HUES6 (cell line): ENCODE results near the gene KIF26A.

Source experiments
- H3K27ac ChIP-seq: 2 replicates; pipeline ENCODE4 v1.7.0; 2013; ENCODE audit warnings: low read depth, mild to moderate bottlenecking, low read length, inconsistent platforms
- H3K27me3 ChIP-seq: 2 replicates; pipeline ENCODE4 v1.6.1; 2013; ENCODE audit warnings: low read length; ENCODE audit not compliant: control insufficient read depth, insufficient read depth
- H3K36me3 ChIP-seq: 2 replicates; pipeline ENCODE4 v1.6.1; 2013; ENCODE audit warnings: low read length; ENCODE audit not compliant: control insufficient read depth, insufficient read depth
- H3K4me1 ChIP-seq: 2 replicates; pipeline ENCODE4 v1.6.1; 2013; ENCODE audit warnings: low read length; ENCODE audit not compliant: control insufficient read depth, insufficient read depth
- H3K4me3 ChIP-seq: 2 replicates; pipeline ENCODE4 v1.5.1; 2013; ENCODE audit warnings: low read depth, low read length
- H3K9ac ChIP-seq: one replicate; pipeline ENCODE4 v1.6.1; 2013; ENCODE audit warnings: mild to moderate bottlenecking, low read length
- H3K9me3 ChIP-seq: 2 replicates; pipeline ENCODE4 v1.6.1; 2013; ENCODE audit warnings: low read depth, low read length; ENCODE audit not compliant: control insufficient read depth, insufficient read depth

Gene KIF26A

DNA sequence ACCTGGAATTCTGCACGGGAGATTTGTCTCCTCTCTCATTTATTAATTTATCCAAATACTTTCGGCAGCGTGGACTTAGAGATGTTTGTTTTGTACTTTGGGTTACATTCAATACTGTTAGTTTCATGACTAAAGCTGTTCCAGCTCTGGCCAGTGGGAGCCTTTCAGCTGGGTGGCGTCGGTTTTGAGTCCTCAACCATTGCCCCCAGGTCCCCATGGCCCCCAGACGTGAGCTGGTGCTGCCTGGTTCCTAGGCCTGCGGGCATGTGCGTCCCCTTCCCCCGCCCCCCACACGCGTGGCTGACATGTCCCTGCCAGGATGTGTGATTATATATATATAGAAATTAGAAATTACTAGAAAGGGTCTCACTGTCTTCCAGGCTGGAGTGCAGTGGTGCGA, 48.2 kb downstream of the KIF26A start:
- H3K9ac ChIP-seq = no peak overlapping the region
- no peak overlapping the region for H3K27ac ChIP-seq
- H3K4me1 ChIP-seq = peaks cover 8% of the 10 kb centered on the region; the same call in 1 of the 2 replicates
- no peaks in the 10 kb centered on the region for H3K9me3 ChIP-seq
- H3K36me3 ChIP-seq = no peaks in the 10 kb centered on the region
- no peaks in the 10 kb centered on the region for H3K27me3 ChIP-seq
- no peak overlapping the region for H3K4me3 ChIP-seq

DNA sequence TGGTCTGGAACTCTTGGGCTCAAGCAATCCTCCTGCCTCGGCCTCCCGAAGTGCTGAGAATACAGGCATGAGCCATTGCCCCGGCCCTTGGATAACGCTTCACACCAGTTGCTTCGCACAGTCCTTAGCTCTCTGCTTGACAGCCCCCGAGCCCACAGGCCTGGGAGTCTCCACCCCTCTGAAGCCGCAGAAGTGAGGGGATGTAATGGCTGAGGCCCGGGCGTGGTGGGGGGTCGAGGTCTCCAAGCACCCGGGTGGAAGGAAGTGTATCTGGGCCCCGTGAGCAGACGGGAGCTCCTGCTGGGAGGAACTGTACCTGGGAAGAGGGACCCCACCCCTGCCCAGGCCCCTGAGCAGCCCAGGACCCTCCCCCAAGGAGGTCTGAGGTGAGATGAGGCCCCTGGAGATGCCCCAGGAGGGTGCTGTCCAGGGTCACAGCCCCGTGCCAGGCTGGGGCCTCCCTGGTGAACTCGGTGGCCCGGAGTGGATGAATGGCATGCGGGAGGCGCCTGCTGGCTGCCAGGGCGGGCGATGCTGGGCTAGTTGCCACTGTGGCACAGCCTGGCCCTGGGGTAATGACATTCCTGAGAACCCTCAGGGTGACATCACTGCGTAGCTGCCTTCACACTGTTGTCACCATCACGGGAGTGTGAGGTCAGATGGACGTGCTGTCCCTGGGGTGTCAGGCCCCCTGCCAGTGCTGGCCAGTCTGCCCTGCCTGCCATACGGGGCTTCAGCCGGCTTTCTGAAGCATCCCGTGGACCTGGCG, 48.9 kb downstream of the KIF26A start:
- Histone ChIP-seq H3K36me3 (no peaks in the 10 kb centered on the region), H3K9ac (no peak overlapping the region), H3K27ac (no peak overlapping the region), H3K4me1 (peaks cover 8% of the 10 kb centered on the region; the same call in 1 of the 2 replicates), H3K9me3 (no peaks in the 10 kb centered on the region), H3K4me3 (no peak overlapping the region), H3K27me3 (no peaks in the 10 kb centered on the region)

DNA sequence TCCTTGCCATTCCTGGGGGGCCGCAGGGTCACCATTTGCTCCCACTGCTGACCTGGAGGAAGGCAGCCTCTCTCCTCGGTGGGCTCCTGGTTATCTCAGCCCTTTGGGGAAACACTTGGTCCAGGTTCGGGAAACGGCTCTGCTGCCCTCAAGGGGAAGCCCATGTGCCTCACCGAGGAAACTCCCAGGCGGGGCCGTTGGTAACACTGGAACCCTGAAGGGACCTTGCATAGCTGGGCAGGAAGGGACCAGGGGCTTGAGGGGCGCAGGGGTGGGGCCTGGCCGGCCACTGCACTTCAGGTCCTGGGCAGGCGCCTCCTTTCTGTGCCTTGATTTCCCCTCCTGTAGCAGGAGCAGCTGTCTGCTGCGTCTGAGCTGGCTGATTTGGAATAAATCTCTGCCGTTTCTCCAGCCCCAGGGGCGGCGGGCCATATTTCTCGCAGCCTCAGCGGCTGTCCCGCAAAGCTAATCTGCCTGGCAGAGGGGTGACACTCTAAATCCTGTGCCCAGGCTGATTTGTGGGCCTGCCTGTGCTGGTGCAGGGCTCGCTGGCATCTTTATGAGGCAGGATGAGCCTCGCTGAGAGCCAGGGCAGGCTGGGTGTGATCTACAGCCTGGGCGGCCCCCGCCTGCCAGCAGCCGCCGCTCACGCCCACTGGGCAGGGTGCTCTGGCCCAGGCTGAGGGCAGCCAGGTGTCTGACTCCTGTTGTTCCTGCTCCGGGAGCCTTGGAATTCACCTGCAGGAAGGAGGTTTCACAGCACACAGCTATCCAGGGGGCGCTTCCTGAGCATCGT, 49.7 kb downstream of the KIF26A start:
- no peak overlapping the region for H3K9ac ChIP-seq
- no peak overlapping the region for H3K27ac ChIP-seq
- peaks cover 8% of the 10 kb centered on the region; the same call in 1 of the 2 replicates for H3K4me1 ChIP-seq
- no peak overlapping the region for H3K4me3 ChIP-seq
- H3K9me3 ChIP-seq = no peaks in the 10 kb centered on the region
- H3K27me3 ChIP-seq = no peaks in the 10 kb centered on the region
- H3K36me3 ChIP-seq = no peaks in the 10 kb centered on the region

DNA sequence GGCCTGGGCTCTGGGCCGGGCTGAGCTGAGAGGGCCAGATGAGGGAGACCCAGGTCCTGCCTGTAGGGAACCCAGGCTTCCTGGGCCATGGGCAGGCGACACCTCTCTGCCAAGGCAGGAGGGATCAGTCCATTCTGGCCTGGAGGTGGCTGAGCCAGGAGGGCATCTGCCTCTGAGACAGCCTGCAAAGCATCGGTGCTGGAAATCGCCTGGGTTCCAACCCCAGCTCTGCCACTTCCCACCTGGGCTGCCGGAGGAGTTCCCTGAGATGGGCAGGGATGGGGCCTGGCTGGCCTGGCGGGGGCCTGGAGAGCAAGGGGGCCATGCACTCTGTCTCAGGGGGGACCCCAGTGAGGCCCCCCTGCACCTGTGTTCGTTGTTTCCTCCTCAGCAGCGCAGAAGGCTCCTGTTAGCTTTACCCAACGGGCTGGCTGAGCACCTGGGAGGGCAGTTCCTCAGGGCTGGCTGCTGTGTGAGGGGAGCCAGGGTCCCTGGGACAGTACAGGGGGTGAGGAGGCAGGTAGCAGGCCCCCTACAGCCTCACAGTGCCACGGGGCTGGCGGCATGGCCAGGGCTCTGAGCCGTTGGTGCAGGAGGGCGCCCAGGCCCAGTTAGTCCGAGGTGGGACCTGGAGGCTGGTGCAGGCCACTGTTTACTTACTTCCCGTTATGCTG, 50.5 kb downstream of the KIF26A start:
- H3K27ac ChIP-seq = no peak overlapping the region

DNA sequence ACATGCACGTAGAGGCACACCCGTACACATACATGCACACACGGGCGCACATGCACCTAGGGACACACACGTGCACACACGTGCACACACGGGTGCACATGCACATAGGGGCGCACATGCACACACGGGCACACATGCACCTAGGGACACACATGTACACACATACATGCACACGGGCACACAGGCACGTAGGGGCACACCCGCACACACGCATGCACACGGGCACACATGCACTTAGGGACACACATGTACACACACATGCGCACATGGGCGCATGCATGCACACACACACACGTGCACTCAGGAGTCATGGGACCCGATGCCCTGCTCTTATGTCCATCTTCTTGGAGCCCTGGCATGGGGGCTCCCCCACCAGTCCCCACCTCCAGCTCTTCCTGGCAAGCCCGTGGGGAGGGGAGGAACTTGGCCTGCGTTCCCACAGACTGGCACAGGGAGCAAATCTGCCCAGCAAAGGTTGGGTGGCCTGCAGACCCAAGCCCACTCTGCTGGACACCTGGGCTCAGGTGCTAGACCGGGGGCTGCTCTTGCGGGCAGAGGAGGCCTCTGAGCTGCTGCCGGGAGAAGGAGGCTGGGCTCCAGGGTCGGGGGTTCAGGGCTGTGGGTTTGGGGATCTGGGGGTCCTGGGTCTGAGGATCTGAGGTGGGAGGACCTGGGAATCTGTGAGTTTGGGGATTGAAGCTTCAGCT, 51.4 kb downstream of the KIF26A start:
- H3K27me3 ChIP-seq = no peaks in the 10 kb centered on the region; the same call in 1 of the 2 replicates
- H3K4me1 ChIP-seq = peaks cover 4% of the 10 kb centered on the region; the same call in 1 of the 2 replicates
- no peaks in the 10 kb centered on the region for H3K9me3 ChIP-seq
- no peak overlapping the region for H3K9ac ChIP-seq
- H3K27ac ChIP-seq = no peak overlapping the region
- no peak overlapping the region for H3K4me3 ChIP-seq
- H3K36me3 ChIP-seq = no peaks in the 10 kb centered on the region

More for the DNA sequence above, 50.5 kb downstream of the KIF26A start:
- no peaks in the 10 kb centered on the region for H3K27me3 ChIP-seq
- peaks cover 8% of the 10 kb centered on the region; the same call in 1 of the 2 replicates for H3K4me1 ChIP-seq
- no peak overlapping the region for H3K9ac ChIP-seq
- H3K36me3 ChIP-seq = no peaks in the 10 kb centered on the region
- no peaks in the 10 kb centered on the region for H3K9me3 ChIP-seq
- H3K4me3 ChIP-seq = no peak overlapping the region

DNA sequence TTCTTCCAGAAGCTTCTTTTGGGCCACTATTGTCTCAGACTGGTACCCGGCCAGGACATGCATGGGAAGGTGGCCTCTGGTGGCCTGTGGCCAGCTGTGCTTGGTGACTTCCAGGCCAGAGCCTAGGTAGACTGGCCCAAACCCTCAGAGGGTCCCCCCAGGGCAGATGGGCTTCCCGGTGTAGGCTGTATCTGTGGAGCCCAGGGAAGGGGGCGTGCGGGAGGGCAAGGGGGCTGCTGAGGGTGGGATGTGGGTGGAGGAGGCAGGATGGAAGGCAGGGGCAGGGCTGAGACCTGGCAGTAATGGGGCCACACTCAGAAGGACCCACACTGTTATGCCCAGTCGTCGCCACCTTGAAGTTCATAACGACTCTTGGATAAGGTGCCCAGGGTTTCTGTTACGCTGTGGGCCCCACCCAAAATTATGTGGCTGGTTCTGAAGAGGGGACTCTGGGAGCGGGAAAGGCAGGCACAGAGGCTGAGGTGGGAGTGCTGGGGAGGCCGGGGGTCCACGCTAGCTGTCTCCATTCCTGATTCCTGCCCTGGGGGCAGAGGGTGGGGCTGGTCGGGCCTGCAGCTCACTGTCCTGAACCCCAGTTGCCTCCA, 52.1 kb downstream of the KIF26A start:
- no peaks in the 10 kb centered on the region for H3K4me1 ChIP-seq
- H3K36me3 ChIP-seq = no peaks in the 10 kb centered on the region
- no peaks in the 10 kb centered on the region for H3K9me3 ChIP-seq
- H3K4me3 ChIP-seq = no peak overlapping the region
- H3K27ac ChIP-seq = no peak overlapping the region
- no peak overlapping the region for H3K9ac ChIP-seq
- H3K27me3 ChIP-seq = no peaks in the 10 kb centered on the region; the same call in 1 of the 2 replicates

DNA sequence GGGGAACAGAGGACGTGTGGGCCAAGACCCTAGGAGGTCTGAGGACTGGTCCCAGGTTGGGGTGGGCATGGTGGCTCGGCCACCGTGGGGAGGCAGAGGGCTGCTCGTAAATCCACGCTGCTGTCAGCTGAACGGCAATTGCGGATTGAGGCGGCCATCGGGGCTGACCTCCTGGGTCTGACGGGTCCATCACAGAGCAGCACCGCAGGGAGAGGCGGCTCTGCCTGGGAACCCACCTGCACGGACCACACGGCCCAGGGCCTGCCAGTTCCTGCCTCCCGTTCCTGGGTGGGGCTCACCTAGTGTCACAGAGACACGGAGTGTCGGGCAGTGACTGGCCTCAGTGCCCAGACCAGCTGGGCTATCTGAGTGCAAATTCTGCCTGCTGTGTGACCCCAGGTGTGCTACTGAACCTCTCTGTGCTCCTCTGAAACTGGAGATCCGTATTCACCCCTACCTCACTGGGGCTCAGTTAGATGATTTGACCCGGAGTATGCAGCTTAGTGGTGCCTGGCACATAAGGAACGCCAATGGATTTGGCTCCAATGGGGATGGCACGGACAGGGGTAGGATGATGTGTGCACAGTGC, 53.1 kb downstream of the KIF26A start:
- no peaks in the 10 kb centered on the region for H3K9me3 ChIP-seq
- peaks cover 4% of the 10 kb centered on the region; the same call in 1 of the 2 replicates for H3K4me1 ChIP-seq
- H3K27me3 ChIP-seq = no peaks in the 10 kb centered on the region; the same call in 1 of the 2 replicates
- H3K36me3 ChIP-seq = no peaks in the 10 kb centered on the region
- no peak overlapping the region for H3K4me3 ChIP-seq
- H3K9ac ChIP-seq = no peak overlapping the region
- H3K27ac ChIP-seq = no peak overlapping the region

DNA sequence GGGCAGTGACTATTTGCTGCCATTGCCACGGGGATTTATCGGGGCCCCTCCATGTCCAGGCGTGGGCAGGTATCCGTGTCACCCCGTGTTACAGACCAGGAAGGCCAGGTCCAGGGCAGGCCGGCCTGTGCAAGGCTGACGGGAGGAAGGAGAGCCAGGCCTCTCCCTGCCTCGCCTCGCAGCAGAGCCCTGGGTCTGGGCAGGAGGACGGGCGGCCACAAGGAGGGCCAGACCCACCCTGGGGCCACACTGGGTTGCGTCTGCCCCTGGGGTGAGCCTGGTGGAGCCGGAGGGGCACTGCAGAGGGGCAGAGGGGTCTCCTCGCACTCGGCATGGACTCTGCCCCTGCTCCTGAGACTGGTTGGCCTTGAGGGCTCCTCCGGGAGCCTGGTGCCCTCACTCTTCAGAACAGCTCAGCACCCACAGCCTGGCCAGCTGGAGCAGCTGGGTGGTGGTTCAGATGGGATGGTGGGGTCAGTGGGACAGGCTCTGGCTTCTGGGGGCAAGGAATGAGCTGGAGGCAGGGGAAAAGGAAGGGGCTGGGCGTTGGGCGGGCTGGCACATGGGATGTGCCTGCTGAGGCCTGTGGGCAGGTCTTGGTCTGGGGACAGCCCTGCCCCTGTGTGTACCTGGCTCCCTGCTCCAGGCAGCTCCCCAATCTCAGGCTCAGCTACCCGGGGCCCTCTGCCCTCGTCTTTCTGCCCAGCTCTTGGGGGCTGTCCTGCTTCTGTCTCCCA, 53.9 kb downstream of the KIF26A start:
- Histone ChIP-seq H3K9ac (no peak overlapping the region), H3K4me3 (no peak overlapping the region), H3K4me1 (peaks cover 4% of the 10 kb centered on the region; the same call in 1 of the 2 replicates), H3K9me3 (no peaks in the 10 kb centered on the region), H3K27me3 (no peaks in the 10 kb centered on the region; the same call in 1 of the 2 replicates), H3K27ac (no peak overlapping the region), H3K36me3 (no peaks in the 10 kb centered on the region)

DNA sequence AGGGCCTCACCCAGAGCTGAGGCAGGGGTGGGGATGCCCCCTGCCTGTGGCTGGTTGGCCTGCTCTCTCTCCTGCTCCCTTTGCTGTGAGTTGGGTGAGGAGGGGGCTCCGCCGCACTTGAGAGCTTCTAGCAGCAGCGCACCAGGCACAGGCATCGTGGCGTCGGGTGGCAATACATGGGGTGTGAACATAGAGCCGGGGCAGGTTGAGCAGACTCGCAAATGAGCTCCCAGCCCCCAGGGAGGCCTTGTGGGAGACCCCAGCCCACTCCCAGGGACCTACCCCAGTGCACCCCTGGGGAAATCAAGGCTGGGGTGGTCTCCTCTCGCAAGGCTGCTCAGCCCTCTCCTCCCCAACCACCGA, 54.5 kb downstream of the KIF26A start:
- Histone ChIP-seq H3K4me3 (no peak overlapping the region), H3K4me1 (peaks cover 4% of the 10 kb centered on the region; the same call in 1 of the 2 replicates), H3K9me3 (no peaks in the 10 kb centered on the region), H3K27me3 (peaks cover 3% of the 10 kb centered on the region; the same call in 1 of the 2 replicates), H3K27ac (no peak overlapping the region), H3K9ac (no peak overlapping the region), H3K36me3 (no peaks in the 10 kb centered on the region)
